ENCODE data around the gene TNRC6B. TPM values are rescaled to one million over a fixed set of nuclear protein-coding genes. Genes with fewer than 3 reads are reported as not detected.
A peak's percentile ranks its signal among the peaks of the same experiment; 100 is the strongest.

The TNRC6B gene
- total RNA-seq, 4 donors from 2014 or later = 10.5 to 76.0 (median 37.2) TPM

DNA sequence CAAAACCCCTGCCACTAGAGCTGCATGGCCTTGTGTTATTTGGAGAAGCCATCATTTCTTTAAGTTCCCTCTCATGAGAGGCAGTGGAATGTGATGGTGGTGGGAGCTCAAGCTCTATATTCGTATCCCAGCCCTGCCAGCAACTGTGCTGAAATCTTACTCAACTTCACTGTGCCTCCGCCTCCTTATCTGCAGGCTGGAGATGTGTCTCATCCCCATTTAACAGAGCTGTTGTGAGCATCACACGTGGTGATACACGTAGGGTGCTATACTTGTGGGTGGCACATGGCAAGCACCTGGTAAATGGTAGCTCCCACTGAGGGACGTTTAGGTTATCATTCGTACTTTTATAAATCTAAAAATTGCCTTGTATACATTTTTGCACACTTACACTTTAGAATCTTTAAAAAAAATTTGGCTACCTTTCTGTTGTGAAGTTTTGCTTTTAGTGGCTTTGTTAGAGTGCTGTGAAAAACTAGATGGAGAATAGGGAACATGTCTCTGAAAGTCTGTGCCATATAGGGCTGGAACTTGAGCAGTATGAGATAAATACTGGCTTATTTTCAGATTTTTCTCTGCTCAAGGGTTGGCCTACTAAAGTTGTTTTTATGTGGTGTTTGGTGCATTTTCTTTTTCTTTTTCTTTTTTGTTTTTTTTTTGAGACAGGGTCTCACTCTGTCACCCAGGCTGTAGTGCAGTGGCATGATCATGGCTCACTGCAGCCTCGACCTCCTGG, 23.2 kb downstream of the TNRC6B start:
- no peaks in the 10 kb centered on the region for H3K27me3 ChIP-seq
- DNase-seq = no peak
- H3K9me3 ChIP-seq = no peaks in the 10 kb centered on the region
- H3K27ac ChIP-seq = no peak overlapping the region
- intact Hi-C loops (cut with DNase I; ENCODE audit: low total_unique reads) = no loop called here
- no peak overlapping the region for H3K4me3 ChIP-seq
- no peaks in the 10 kb centered on the region for H3K36me3 ChIP-seq
- H3K4me1 ChIP-seq = peaks cover 0 to 7% of the 10 kb centered on the region in 2 donors
- TF ChIP-seq, protein P1, sequence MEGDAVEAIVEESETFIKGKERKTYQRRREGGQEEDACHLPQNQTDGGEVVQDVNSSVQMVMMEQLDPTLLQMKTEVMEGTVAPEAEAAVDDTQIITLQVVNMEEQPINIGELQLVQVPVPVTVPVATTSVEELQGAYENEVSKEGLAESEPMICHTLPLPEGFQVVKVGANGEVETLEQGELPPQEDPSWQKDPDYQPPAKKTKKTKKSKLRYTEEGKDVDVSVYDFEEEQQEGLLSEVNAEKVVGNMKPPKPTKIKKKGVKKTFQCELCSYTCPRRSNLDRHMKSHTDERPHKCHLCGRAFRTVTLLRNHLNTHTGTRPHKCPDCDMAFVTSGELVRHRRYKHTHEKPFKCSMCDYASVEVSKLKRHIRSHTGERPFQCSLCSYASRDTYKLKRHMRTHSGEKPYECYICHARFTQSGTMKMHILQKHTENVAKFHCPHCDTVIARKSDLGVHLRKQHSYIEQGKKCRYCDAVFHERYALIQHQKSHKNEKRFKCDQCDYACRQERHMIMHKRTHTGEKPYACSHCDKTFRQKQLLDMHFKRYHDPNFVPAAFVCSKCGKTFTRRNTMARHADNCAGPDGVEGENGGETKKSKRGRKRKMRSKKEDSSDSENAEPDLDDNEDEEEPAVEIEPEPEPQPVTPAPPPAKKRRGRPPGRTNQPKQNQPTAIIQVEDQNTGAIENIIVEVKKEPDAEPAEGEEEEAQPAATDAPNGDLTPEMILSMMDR (IDR thresholded peaks at IDR 0.05) = no peak
- TF ChIP-seq POLR2A (IDR thresholded peaks at IDR 0.05) = no peak

- Histone ChIP-seq H3K4me1 (peaks cover 0 to 7% of the 10 kb centered on the region in 2 donors), H3K36me3 (no peaks in the 10 kb centered on the region), H3K9me3 (no peaks in the 10 kb centered on the region), H3K27ac (peak overlapping the region in 1 of 2 donors; percentile 7), H3K27me3 (no peaks in the 10 kb centered on the region), H3K4me3 (no peak overlapping the region)
- TF ChIP-seq, protein P1 (IDR thresholded peaks at IDR 0.05) = no peak
- no peak for TF ChIP-seq POLR2A (IDR thresholded peaks at IDR 0.05)
- intact Hi-C loops (cut with DNase I; ENCODE audit: low total_unique reads) = no loop called here
- no peak for DNase-seq
Observed at GRCh38 chr22:40202225-40202944, 24.7 kb downstream of the TNRC6B start.

DNA sequence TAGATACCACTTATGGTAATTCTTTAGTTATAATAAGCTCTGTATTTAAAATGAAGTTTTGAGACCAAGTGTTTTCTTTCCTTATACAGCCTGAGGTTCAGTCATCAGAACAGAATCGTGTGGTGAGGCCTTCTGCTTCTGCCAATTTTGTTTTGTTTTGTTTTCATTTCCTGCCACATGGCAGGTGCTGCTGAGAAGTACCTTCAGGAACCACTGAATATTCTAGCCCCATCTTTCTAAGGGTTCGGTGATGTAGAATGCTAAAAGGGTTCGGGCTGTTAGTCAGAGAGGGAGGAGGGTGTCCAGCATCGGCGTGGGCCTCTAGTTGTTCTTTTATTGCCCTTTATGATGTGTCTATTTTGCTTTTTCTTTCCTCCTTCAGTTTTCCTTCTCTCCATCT, 25.8 kb downstream of the TNRC6B start:
- no peak for TF ChIP-seq POLR2A (IDR thresholded peaks at IDR 0.05)
- TF ChIP-seq, protein P1 (IDR thresholded peaks at IDR 0.05) = no peak
- no peak for DNase-seq
- Histone ChIP-seq H3K27me3 (no peaks in the 10 kb centered on the region), H3K9me3 (no peaks in the 10 kb centered on the region), H3K36me3 (no peaks in the 10 kb centered on the region), H3K27ac (peak overlapping the region; percentile 38 to 72), H3K4me3 (no peak overlapping the region), H3K4me1 (peaks cover 0 to 7% of the 10 kb centered on the region in 2 donors)
- intact Hi-C loops (cut with DNase I; ENCODE audit: low total_unique reads) = no loop called here

GRCh38 chr22:40204321-40205116, 26.8 kb downstream of the TNRC6B start:
- no peaks in the 10 kb centered on the region for H3K27me3 ChIP-seq
- H3K36me3 ChIP-seq = no peaks in the 10 kb centered on the region
- no peak overlapping the region for H3K4me3 ChIP-seq
- H3K9me3 ChIP-seq = no peaks in the 10 kb centered on the region
- peak in 1 of 2 donors; percentile 34 for DNase-seq
- intact Hi-C loops (cut with DNase I; ENCODE audit: low total_unique reads) = no loop called here
- H3K4me1 ChIP-seq = peaks cover 0 to 7% of the 10 kb centered on the region in 2 donors
- TF ChIP-seq POLR2A (IDR thresholded peaks at IDR 0.05) = no peak
- TF ChIP-seq, protein P1 (IDR thresholded peaks at IDR 0.05) = no peak
- peak overlapping the region; percentile 38 to 72 for H3K27ac ChIP-seq
